ENCODE results near the gene GRIK5. TPM values are rescaled to one million over a fixed set of nuclear protein-coding genes. Genes with fewer than 3 reads are reported as not detected.

The GRIK5 gene
- total RNA-seq, 1 donor from 2014 or later: 0.09 TPM

DNA sequence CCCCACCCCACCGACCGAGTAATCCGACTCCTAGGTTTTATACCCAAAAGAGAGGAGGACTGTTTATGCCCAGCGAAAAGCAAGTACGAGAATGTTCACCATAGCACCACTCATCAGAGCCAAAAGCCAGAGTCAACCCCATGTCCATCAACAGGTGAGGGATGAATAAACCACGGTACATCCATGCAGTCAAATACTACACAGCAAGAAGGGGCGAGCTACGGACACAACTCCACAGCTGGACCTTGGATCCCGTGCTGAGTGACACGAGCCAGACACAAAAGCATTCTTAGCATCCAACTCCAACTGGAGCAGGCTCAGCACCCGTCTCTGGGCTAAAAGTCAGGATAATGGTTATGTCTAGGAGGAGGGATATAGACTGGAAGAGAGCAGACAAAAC, 98.6 kb downstream of the GRIK5 start:
- Mint-ChIP-seq H3K27ac (no peak overlapping the region), H3K4me1 (no peaks in the 10 kb centered on the region), H3K9me3 (no peaks in the 10 kb centered on the region), H3K4me3 (no peak overlapping the region), H3K36me3 (ENCODE audit: low read depth) (no peaks in the 10 kb centered on the region), H3K27me3 (no peaks in the 10 kb centered on the region)
- ChIA-PET CTCF (no interaction called here), POLR2A (no interaction called here)
- ATAC-seq (ENCODE audit: low read depth) (no peak), DNase-seq (no peak)
- intact Hi-C loops (cut with micrococcal nuclease): no loop called here
- TF ChIP-seq, protein P1, sequence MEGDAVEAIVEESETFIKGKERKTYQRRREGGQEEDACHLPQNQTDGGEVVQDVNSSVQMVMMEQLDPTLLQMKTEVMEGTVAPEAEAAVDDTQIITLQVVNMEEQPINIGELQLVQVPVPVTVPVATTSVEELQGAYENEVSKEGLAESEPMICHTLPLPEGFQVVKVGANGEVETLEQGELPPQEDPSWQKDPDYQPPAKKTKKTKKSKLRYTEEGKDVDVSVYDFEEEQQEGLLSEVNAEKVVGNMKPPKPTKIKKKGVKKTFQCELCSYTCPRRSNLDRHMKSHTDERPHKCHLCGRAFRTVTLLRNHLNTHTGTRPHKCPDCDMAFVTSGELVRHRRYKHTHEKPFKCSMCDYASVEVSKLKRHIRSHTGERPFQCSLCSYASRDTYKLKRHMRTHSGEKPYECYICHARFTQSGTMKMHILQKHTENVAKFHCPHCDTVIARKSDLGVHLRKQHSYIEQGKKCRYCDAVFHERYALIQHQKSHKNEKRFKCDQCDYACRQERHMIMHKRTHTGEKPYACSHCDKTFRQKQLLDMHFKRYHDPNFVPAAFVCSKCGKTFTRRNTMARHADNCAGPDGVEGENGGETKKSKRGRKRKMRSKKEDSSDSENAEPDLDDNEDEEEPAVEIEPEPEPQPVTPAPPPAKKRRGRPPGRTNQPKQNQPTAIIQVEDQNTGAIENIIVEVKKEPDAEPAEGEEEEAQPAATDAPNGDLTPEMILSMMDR (IDR thresholded peaks at IDR 0.05): no peak

DNA sequence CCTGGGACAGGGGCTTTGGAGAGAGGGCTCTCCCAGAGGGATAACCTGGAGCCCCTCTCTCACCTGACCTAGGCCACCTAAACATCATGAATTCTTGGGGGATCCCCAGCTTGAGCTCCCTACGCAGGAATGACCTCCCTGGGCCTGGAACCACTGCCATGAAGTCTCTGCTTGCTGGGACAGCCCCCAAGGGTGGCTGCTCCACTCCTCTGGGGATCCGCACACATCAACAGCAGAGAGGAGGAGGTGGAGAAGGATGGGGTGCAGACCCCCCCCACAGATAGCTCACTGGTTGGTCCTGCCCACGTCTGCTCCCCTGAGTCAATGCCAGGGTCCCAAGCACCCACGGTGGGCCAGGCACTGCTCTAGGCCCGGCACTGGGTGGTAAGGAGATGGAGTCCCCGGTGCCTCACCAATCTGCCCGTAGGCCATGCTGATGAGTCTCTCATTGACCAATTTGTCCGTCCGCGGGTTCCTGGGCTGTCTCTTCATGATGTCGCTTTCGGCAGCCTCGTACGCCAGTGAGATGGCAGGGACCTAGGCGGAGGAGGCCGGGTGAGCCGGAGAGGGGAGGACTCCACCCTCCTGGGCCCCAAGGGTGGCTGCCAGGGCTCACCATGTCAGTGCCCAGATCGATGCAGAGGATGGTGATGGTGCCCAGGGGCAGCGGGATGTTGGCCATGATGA, 100.1 kb downstream of the GRIK5 start:
- no peak for ATAC-seq (ENCODE audit: low read depth)

DNA sequence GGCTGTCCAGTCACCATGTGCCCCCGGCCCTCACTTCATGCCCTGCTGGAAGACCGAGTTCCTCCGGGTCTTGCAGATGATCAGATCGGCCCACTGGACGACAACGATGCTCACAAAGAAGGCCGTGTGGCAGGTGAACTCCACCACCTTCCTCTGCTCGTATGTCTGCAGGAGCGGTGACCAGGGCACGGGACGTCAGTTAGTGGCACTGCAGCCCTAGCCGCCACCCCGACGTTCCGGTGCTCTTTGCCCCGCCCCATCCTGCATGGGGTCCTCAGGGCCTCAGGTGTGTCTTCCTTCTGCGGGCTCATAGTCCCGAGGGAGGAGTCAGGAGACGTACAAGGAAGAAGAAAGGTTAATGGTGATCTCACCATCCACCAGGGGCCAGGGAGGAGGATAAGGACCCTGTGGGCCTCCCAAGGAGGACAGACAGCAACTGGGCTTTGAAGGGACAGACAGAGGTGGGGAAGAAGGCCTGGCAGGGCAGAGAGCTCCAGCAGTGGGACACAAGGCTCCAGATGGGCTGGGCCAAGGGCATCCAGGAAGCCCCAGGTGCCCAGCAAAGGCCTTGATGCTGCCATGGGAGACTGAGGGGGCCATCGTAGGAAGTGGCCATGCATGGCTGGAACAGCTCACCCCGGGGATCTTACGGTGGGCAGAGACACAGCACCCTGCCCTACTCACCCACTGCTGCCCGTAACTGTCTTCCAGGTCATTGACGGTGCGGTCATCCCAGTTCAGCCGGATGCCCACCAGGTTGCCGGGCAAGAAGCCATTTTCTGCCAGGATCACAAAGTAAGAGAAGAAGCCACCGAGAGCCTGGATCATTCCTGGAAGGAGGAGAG, 101.0 kb downstream of the GRIK5 start:
- CTCF ChIA-PET: no interaction called here
- H3K36me3 Mint-ChIP-seq (ENCODE audit: low read depth): no peaks in the 10 kb centered on the region
- H3K27me3 Mint-ChIP-seq: no peaks in the 10 kb centered on the region
- DNase-seq (no peak), ATAC-seq (ENCODE audit: low read depth) (no peak)
- H3K4me3 Mint-ChIP-seq: no peak overlapping the region
- no peaks in the 10 kb centered on the region for H3K4me1 Mint-ChIP-seq
- POLR2A ChIA-PET: no interaction called here
- H3K9me3 Mint-ChIP-seq: no peaks in the 10 kb centered on the region
- TF ChIP-seq, protein P1 (IDR thresholded peaks at IDR 0.05): no peak
- intact Hi-C loops (cut with micrococcal nuclease): no loop called here
- H3K27ac Mint-ChIP-seq: no peak overlapping the region

More for the DNA sequence above, 100.1 kb downstream of the GRIK5 start:
- Mint-ChIP-seq H3K4me3 (no peak overlapping the region), H3K4me1 (no peaks in the 10 kb centered on the region), H3K27ac (no peak overlapping the region), H3K9me3 (no peaks in the 10 kb centered on the region), H3K27me3 (no peaks in the 10 kb centered on the region), H3K36me3 (ENCODE audit: low read depth) (no peaks in the 10 kb centered on the region)
- intact Hi-C loops (cut with micrococcal nuclease): no loop called here
- no peak for DNase-seq
- ChIA-PET CTCF (no interaction called here), POLR2A (no interaction called here)
- TF ChIP-seq, protein P1 (IDR thresholded peaks at IDR 0.05): no peak

DNA sequence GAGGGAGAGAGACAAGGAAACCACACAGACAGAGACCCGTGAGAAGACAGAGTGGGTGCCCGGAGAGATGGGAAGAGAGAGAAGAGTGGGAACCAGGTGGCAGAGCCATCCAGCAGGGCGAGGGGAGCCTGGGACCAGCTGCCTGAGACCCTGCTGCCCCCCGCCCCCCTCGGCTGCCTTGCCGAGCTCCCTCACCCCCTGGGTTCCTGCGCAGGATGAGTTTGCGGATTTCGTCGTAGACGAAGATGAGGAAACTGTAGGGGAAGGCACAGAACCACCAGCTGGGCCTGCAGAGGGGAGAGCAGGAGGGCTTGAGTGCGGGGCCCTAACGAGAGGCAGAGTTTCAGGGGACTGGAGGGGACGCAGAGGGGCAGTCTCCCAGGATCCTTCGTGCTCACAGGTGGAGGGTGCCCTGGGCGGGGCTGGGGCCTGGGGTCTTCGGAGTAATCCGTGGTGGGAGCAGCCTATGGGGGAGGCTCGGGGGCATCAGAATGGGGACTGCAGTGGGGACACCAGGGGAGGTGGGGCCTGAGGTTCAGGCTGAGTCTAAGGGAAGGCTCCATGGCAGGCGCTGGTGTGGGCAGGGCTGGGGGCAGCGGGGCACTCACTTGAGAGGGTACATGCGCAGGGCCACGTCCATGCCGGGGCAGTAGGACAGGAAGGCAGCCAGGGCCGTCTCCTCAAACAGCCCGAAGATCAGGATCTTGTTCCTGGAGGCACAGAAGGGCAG, 102.8 kb downstream of the GRIK5 start:
- DNase-seq (no peak), ATAC-seq (ENCODE audit: low read depth) (no peak)
- intact Hi-C loops (cut with micrococcal nuclease): no loop called here
- ChIA-PET POLR2A (no interaction called here), CTCF (no interaction called here)
- H3K4me3 Mint-ChIP-seq: no peak overlapping the region
- no peaks in the 10 kb centered on the region for H3K36me3 Mint-ChIP-seq (ENCODE audit: low read depth)
- no peaks in the 10 kb centered on the region for H3K27me3 Mint-ChIP-seq
- TF ChIP-seq, protein P1 (IDR thresholded peaks at IDR 0.05): no peak
- no peaks in the 10 kb centered on the region for H3K4me1 Mint-ChIP-seq
- no peak overlapping the region for H3K27ac Mint-ChIP-seq
- no peaks in the 10 kb centered on the region for H3K9me3 Mint-ChIP-seq

DNA sequence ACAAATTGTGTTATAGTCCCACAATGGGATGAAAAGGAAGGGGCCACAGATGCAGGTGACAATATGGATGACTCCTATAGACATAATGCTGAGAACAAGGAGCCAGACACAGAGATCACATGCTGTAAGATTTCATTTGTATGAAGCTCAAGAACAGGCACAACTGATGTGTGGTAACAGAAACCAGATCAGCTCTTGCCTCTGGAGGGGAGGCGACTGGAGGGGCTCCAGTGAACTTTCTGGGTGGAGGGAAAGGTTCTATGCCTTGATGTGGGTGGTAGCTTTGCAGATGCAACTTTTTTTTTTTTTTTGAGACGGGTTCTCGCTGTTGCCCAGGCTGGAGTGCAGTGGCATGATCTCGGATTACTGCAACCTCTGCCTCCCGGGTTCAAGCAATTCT, 104.9 kb downstream of the GRIK5 start:
- ATAC-seq (ENCODE audit: low read depth) (no peak), DNase-seq (no peak)
- Mint-ChIP-seq H3K27ac (no peak overlapping the region), H3K4me1 (no peaks in the 10 kb centered on the region), H3K4me3 (no peak overlapping the region), H3K36me3 (ENCODE audit: low read depth) (no peaks in the 10 kb centered on the region), H3K27me3 (no peaks in the 10 kb centered on the region), H3K9me3 (no peaks in the 10 kb centered on the region)
- TF ChIP-seq, protein P1 (IDR thresholded peaks at IDR 0.05): no peak
- POLR2A ChIA-PET: interaction anchor here (0.6 to 1.3 kb wide), 3 partner anchors 91 to 242 kb away, joined by 4 to 6 read pairs (median 4); no protein-coding TSS in a partner anchor
- CTCF ChIA-PET: no interaction called here
- intact Hi-C loops (cut with micrococcal nuclease): no loop called here

All from activated B cell treated with CpG ODN at 0.5 μM for 24 hours (primary cell).